Pancreas (tissue), 10 donors: ENCODE measurements around the gene KDM3B. TPM values are rescaled to one million over a fixed set of nuclear protein-coding genes. Genes with fewer than 3 reads are reported as not detected.

ENCODE experiments used
- ATAC-seq, 4 donors: fragments of 200-7000 bp; cut with Tn5 transposase; one replicate each; pipeline versions ENCODE4 v1.8.0 to v1.9.1; 2020; ENCODE audit warnings: mild to moderate bottlenecking in 4 of 4, moderate library complexity in 4 of 4
- DNase-seq, 6 donors: peaks; one replicate each; pipeline ENCODE4 v3.0.0-alpha.2; 2020
- FAIRE-seq: peaks from 2 replicates; lab custom pipeline; 2012; peaks lifted over from hg19 to GRCh38; lab: Jason Lieb, UNC
- H3K27ac ChIP-seq, 4 donors: fragments of 200-600 bp; sonication (generic); 1 replicate in 3 of 4; 2 replicates in 1 of 4; pipeline versions ENCODE4 v1.5.0 to v1.8.0; 2020
- H3K27me3 ChIP-seq, 4 donors: fragments of 200-600 bp; one replicate each; pipeline ENCODE4 v1.8.0; 2021
- H3K36me3 ChIP-seq, 3 donors: fragments of 200-600 bp; sonication (generic) in 1 of 3; one replicate each; pipeline versions ENCODE4 v1.5.0 to v1.8.0; 2020 to 2021
- H3K4me1 ChIP-seq, 3 donors: fragments of 200-600 bp; one replicate each; pipeline ENCODE4 v1.8.0; 2021
- H3K4me3 ChIP-seq, 4 donors: fragments of 200-600 bp; sonication (generic) in 2 of 4; one replicate each; pipeline versions ENCODE4 v1.5.0 to v1.8.0; 2020 to 2021
- H3K9me3 ChIP-seq, 4 donors: fragments of 200-600 bp; one replicate each; pipeline ENCODE4 v1.8.0; 2021
- WGBS, 2 donors: extraction: QIAGEN DNeasy Blood & Tissue Kit; methylation state at CpG; one replicate each; pipeline ENCODE4 v1.1.7; 2013; 5-methylcytosine and 5-hydroxymethylcytosine counted together
- intact Hi-C, 3 donors: fragments of 100-400 bp; cut with DNase I; formaldehyde crosslinking; loops; one replicate each; pipeline versions ENCODE4 v1.11.1 to v1.14.2; 2022
- polyA plus RNA-seq, 2 donors: library from polyadenylated mRNA; stranded (reverse); fragments of 200-250 nt; gene quantifications; one replicate each; pipeline ENCODE4 v1.2.3, GENCODE V29; 2013
- total RNA-seq, 6 donors: library from RNA; stranded (reverse); fragmentation: NEBNext Ultra II Directional in 4 of 6; extraction: Animal tissue kit (Norgen Biotek cat#: 25700) in 4 of 6; gene quantifications; one replicate each; pipeline versions ENCODE4 v1.2.1 to v1.2.4, GENCODE V29; 2021 to 2023
- TF ChIP-seq, protein P1 (sequence below), 4 donors: fragments of 200-600 bp; sonication (generic) in 3 of 4; IDR thresholded peaks; one replicate each; pipeline versions ENCODE4 v1.5.0 to v1.8.0; 2021; ENCODE audit warnings: antibody characterized with exemption in 4 of 4
- donor health status: healthy with polysubstance abuse.
- donor health status: DM: no; HTN: no; CAD: no; lungs with moderate emphysema.
- donor health status: DM: no; HTN: no; CAD: no.
- donor health status: control.
- donor health status: control.
- donor health status: Bipolar disorder and iron deficiency.
- donor health status: DM: yes; HTN: yes; CAD: no.
- donor health status: DM: no; HTN: no; CAD: no.
- donor health status: DM: no; HTN: no; CAD: no.
- donor health status: DM: yes; HTN: yes; CAD: no.

The KDM3B gene
- total and polyA plus RNA-seq, 8 donors = 14.3 to 38.3 (median 24.9) TPM

- intact Hi-C loops = no loop called here
- WGBS, 2 donors = 70 to 71% methylated on average over 3 of the region's 3 CpGs
- no peaks in the 10 kb centered on the region for H3K27me3 ChIP-seq
These were observed 7.1 kb downstream of the KDM3B start for GRCh38 chr5:138359621-138360020.

DNA sequence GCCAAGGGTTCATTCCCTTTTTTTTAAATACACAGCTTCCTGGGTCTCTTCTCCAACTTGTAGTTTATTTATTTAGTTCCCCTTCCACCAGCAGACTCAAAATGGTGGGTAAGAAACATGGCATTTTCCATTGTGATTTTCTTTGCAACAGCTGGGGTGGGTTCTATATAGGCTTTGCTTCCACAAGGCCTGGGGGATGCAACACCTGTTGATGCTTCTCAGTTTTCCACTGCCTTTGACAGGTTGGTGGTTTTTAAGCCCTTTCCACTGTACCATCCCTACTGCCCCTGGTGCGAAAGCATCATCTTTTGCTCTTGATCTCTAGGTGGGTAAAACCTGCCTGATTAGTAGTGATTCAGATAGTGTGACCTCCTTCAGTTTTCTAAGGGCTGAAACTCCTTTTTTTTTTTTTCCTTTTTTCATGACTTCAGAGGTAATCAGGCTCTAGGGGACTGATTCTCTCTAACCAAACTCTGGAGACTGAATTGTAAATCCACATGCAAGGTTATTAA, 8.5 kb downstream of the KDM3B start:
- 95 to 100% methylated on average over 1 of the region's 1 CpG for WGBS, 2 donors
- no peak for ATAC-seq
- Histone ChIP-seq H3K27me3 (no peaks in the 10 kb centered on the region), H3K4me3 (no peak overlapping the region), H3K4me1 (peaks cover 2 to 4% (median 2%) of the 10 kb centered on the region in 3 donors), H3K27ac (no peak overlapping the region), H3K9me3 (no peaks in the 10 kb centered on the region), H3K36me3 (no peaks in the 10 kb centered on the region)
- intact Hi-C loops = no loop called here
- DNase-seq = no peak
- TF ChIP-seq, protein P1, sequence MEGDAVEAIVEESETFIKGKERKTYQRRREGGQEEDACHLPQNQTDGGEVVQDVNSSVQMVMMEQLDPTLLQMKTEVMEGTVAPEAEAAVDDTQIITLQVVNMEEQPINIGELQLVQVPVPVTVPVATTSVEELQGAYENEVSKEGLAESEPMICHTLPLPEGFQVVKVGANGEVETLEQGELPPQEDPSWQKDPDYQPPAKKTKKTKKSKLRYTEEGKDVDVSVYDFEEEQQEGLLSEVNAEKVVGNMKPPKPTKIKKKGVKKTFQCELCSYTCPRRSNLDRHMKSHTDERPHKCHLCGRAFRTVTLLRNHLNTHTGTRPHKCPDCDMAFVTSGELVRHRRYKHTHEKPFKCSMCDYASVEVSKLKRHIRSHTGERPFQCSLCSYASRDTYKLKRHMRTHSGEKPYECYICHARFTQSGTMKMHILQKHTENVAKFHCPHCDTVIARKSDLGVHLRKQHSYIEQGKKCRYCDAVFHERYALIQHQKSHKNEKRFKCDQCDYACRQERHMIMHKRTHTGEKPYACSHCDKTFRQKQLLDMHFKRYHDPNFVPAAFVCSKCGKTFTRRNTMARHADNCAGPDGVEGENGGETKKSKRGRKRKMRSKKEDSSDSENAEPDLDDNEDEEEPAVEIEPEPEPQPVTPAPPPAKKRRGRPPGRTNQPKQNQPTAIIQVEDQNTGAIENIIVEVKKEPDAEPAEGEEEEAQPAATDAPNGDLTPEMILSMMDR (IDR thresholded peaks at IDR 0.05) = no peak
- no peak for FAIRE-seq

More at GRCh38 chr5:138359621-138360020, 7.1 kb downstream of the KDM3B start:
- Histone ChIP-seq H3K4me1 (peaks cover 15 to 16% (median 16%) of the 10 kb centered on the region in 3 donors), H3K4me3 (no peak overlapping the region), H3K36me3 (no peaks in the 10 kb centered on the region), H3K9me3 (no peaks in the 10 kb centered on the region), H3K27ac (no peak overlapping the region)
- ATAC-seq (no peak), FAIRE-seq (no peak), DNase-seq (no peak)
- TF ChIP-seq, protein P1 (IDR thresholded peaks at IDR 0.05) = no peak

DNA sequence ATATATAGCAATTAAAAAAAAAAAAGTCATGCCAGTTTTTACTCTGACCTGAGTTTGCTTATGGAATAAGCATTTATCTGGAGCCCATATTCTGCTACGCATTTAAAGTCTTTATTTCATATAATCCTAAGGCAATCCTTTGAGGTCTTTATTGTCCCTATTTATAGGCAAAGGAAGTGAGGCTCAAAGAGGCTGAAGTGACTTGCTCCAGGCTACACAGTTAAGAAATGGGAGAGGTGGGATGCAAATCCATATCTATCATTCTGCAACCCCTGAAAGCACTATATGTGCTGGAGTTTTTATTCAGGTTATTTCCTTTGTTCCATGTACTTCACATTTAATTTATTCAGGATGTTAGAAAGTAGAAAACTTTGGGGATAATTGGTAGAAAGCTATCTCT, 12.1 kb downstream of the KDM3B start:
- FAIRE-seq (no peak), DNase-seq (no peak), ATAC-seq (no peak)
- 98% methylated on average over 1 of the region's 1 CpG for WGBS, 2 donors
- no peak overlapping the region for H3K4me3 ChIP-seq
- no peak overlapping the region for H3K27ac ChIP-seq
- TF ChIP-seq, protein P1 (IDR thresholded peaks at IDR 0.05) = no peak
- H3K36me3 ChIP-seq = no peaks in the 10 kb centered on the region
- H3K4me1 ChIP-seq = peaks cover 0 to 11% (median 7%) of the 10 kb centered on the region in 3 donors
- intact Hi-C loops = no loop called here
- H3K27me3 ChIP-seq = no peaks in the 10 kb centered on the region
- H3K9me3 ChIP-seq = no peaks in the 10 kb centered on the region

- Histone ChIP-seq H3K27me3 (no peaks in the 10 kb centered on the region), H3K36me3 (no peaks in the 10 kb centered on the region), H3K4me1 (peaks cover 0 to 11% (median 7%) of the 10 kb centered on the region in 3 donors), H3K27ac (no peak overlapping the region), H3K4me3 (no peak overlapping the region), H3K9me3 (no peaks in the 10 kb centered on the region)
- intact Hi-C loops = no loop called here
- TF ChIP-seq, protein P1 (IDR thresholded peaks at IDR 0.05) = no peak
- ATAC-seq (peak in 3 of 4 donors; percentile 17 to 40 (median 28)), FAIRE-seq (no peak), DNase-seq (no peak)
- 36 to 38% methylated on average over 4 of the region's 4 CpGs for WGBS, 2 donors
These were observed 14.3 kb downstream of the KDM3B start for GRCh38 chr5:138366632-138367382.

- ATAC-seq (peak in 2 of 4 donors; percentile 27 to 62), FAIRE-seq (no peak)
These were observed 16.8 kb downstream of the KDM3B start for GRCh38 chr5:138369261-138369660.

More at GRCh38 chr5:138369261-138369660, 16.8 kb downstream of the KDM3B start:
- H3K36me3 ChIP-seq = peaks cover 0 to 14% (median 0%) of the 10 kb centered on the region in 3 donors
- peaks cover 0 to 11% (median 7%) of the 10 kb centered on the region in 3 donors for H3K4me1 ChIP-seq
- no peaks in the 10 kb centered on the region for H3K27me3 ChIP-seq
- peak overlapping the region in 1 of 4 donors; percentile 17 for H3K27ac ChIP-seq
- TF ChIP-seq, protein P1 (IDR thresholded peaks at IDR 0.05) = no peak
- intact Hi-C loops = no loop called here
- no peak for DNase-seq
- H3K4me3 ChIP-seq = no peak overlapping the region
- H3K9me3 ChIP-seq = no peaks in the 10 kb centered on the region
- WGBS, 2 donors = 76 to 78% methylated on average over 5 of the region's 5 CpGs
